ENCODE measurements around the gene CACNA1I.
A peak's percentile ranks its signal among the peaks of the same experiment; 100 is the strongest.

GRCh38 chr22:39556970-39557841 is 13.3 kb upstream of the CACNA1I start:
- TF ChIP-seq CTCF (IDR thresholded peaks at IDR 0.05 in 8 of 11, conservative IDR thresholded peaks at IDR 0.05 in 3 of 11) (peak in 1 of 11 experiments; percentile 24), POLR2AphosphoS5 (IDR thresholded peaks at IDR 0.05) (no peak), POLR2A (IDR thresholded peaks at IDR 0.05) (no peak)

Measured in spleen (tissue), 7 donors.